Endometrial microvascular endothelial cells (primary cell): Measurements from ENCODE around the gene AGXT. TPM values are rescaled to one million over a fixed set of nuclear protein-coding genes. Genes with fewer than 3 reads are reported as not detected.

ENCODE experiments used
- in situ Hi-C: cut with HindIII; loops from 2 replicates; pipeline ENCODE4 v1.10.0; 2017; ENCODE audit warnings: low sequenced_read_pairs, low pct_unique_long_range_greater_than_20kb; ENCODE audit errors: inconsistent ontology term
- total RNA-seq: library from RNA; depleted of rRNA; stranded (reverse); fragments of >200 nt; gene quantifications from one replicate; pipeline ENCODE4 v1.2.3, GENCODE V29; 2015; ENCODE audit errors: inconsistent ontology term

Gene AGXT
- not detected for total RNA-seq

DNA sequence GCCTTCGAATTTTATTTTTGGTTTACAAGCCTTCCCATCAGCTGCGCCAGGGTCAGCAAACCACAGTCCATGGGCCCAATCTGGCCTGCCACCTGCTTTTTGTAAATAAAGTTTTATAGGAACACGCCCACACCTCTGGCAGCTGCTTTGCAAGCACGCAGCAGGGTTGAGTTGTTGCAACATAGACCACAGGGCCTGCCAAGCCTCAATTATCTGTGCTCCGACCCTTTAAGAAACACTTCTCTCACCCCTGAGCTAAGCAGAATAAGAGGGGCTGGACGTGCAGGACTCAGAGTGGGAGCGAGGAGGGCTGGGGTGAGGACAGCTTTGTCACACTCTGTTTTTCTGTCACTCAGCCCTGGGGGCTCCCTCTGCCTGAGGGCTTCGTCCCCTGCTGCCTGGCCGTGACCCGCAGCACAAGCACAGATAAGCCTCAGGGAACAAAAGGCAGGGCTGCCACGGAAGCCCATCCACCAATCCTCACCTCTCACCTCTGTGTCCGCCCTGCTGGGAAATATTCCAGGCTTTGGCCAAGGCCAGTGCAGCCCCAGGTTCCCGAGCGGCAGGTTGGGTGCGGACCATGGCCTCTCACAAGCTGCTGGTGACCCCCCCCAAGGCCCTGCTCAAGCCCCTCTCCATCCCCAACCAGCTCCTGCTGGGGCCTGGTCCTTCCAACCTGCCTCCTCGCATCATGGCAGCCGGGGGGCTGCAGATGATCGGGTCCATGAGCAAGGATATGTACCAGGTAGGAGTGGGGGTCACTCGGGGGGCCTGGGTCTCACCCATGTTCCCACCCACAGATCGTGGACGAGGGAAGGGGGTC lies at the start of gene AGXT:
TSS of gene AGXT (plus strand) at position 539 of the 823 bp plus-strand sequence. CDS start at position 581, 42 bp downstream.
- in situ Hi-C loops, result no loop called here

DNA sequence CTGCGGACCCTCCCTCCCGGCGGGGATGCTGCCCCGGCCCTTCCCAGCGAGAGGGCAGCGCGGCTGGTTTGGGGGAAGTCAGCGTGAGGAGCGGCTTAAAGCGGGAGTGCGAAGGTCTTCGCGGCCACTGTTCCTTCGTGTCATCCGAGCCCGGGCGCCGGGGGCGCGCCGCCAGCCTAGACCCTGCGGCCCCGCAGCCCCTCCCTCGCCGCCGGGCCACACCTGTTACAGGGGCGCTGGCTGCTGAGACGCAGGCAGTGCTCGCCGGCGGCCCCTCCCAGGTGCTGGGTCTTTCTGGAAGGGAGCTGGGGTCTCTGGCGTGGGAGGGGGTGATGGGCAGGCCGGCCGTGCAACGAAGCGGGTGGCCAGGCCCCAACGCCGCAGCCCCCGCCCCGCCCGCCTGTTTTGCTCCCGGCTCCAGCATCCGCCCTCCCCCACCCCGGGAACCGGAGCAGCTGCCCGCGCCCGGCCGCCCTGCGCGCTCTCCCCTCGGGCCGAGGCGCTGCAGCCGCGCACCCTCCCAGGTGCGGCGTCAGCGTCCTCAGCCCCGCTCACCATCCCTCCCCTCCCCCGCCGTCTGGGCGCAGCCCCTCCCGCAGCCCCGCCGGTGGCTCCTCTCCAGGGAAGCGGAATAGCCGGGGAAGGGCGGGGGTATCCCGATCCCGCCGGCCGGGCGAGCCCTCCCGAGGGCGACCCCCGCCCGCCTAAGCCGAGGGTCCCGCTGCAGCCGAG lies 49.3 kb upstream of the AGXT start:
- in situ Hi-C loops, result no loop called here

DNA sequence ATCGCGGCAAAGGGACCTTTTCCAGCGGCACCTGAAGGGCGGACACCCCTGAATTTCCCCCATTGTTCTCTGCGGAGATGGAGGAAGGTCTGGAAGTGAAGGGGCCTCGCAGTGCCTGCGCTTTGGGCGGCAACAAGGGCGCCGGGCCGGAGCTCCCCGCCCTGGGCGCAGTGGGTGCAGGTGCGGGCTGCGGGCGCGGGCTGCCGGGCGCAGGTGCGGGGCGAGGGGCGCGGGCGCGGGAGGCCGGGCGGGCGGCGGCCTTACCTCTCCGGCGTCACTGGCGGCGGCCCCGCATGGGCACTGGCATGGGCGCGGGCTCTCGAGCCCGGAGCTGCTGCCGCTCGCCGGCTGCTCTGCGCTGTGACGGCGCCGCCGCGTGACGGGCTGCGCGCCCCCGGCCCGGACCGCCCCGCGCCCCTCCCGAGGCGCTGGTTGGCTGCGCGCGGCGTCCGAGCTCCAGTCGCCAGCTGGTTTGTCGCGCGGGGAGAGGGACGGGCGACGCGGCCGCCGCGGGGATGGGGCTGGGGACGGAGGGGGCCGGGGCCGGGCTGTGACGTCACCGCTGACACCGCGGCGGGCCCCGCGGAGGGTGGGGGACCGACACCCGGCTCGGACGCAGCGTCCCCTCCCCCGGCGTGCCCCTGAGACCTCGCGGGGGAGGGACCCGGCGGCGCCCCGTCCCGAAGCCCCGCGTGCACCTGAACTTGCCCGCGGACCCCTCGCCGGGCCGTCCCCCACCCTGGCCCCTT lies 48.6 kb upstream of the AGXT start, which contains the start of gene KIF1A:
TSS of gene KIF1A (minus strand) at position 362 of the 749 bp plus-strand sequence. CDS start 22,467 bp downstream, outside the sequence.
- in situ Hi-C loops, result no loop called here

DNA sequence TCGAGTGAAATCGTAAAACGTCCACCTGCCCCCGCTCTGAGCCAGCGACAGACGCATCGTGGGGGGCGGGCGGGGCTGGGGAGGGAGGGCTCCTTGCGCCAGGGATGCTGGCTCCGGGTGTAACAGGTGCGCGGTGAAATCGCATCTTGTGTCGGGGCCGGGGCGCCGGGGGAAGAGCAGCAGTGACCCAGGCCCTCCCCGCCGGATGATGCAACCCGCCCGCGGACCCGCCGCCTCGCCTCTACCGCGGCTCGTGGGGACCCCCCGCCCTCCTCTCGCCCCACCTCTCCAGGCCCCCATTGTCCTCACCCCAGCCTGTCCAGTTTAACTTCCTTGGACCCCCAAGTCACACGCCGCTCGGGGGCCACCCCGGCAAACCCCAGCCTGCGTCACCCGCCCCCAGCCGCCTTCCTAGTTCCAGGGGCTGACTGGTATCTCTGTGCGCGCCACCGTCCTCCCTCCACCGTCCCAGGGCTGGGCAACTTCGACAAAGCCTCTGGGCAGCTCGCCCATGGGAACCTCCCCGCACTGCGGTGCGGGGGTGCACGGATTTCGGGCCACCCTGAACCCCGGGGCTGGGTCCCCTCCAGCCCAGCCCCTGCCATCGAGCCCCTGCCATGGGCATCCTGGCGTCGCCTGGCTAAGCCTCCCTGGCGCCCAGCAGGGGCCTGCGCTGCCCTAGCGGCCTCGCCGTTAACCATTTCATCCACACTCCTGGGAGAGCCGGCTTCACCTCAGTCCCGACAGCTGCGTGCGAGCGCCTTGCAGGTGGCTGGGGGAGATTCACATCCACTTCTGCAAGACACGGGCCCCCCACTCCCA lies 47.8 kb upstream of the AGXT start:
- in situ Hi-C loops, result no loop called here

DNA sequence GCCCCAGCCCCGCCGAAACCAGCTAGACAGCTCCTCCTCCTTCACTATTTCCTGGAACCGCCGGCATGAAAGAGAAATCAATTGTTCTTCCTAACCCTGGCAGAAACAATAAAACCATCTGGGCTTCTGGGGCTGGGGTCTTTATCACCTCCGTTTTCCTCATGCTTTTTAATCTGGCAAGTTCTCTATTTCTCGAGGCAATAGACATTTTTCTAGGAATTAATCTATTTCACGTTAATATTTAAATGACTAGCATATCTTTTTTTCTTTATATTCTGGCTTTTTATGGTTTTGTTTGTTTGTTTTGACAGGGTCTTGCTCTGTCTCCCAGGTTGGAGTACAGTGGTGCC lies 47.2 kb upstream of the AGXT start:
- in situ Hi-C loops, result no loop called here

DNA sequence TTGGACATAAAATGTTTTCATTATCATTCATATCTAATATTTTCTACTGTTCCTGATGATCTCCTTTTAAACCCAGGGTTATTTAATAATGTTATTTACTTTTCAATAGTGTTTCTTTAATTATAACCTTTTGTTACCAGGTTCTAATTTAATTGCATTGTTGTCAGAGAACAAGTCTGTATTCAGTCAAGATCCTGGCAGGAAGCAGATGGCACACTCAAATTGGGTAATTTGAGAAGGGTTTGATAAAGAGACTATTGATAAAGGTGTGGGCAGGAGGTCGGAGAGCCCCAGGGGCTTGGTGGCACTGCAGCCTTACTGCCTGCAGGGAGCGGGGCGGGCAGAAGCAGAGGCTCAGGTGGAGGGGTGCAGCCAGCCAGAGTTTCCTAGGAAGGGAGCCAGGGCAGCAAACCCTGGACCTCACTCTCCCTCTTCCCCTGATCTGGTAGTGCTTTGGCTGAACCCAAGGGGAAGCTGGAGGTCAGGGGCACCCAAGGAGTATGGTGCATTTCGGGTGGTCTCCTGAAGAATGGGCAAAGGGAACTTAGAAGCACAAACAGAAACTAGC lies 46.3 kb upstream of the AGXT start:
- in situ Hi-C loops, result no loop called here

DNA sequence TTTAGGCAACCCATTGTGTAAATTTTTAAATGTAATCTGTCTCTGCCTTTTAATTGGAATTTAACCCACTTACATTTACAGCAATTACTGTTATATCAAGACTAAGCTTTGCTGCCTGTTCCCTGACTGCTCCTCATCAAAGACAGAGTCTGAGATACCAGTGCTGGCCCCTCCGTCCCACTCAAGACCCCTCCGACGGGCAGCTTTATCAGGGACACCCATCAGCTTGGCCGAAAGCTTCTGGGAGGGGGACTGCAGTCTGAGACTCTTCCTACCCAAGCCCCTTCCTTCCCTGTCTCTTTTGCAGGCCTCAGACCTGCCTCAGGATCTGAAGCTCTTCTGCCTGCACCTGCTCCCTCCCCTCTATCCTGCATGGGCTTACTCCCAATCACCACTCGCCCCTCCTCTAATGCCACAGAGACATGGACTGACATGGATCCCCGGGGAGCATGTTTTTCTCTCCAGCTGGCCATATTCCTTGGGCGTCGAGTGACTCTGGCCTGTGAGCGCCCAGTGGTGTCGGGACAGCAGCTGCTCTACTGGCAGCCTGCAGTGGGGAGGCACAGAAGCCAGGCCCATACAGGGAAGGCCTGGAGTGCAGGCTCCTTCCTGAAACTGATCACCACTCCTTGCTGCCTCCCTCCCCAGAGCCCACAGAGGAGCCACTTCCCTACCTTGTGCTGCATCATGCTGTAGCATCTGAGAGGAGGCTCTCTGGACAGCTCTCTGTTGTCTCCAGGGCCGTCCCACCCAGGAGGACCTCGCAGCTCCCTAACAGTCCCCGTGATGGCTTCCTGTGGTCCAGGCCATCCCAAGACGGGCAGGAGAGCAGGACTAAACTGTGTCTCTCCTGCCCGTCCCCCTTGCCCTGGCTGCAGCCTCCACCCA lies 44.9 kb upstream of the AGXT start:
- in situ Hi-C loops, result no loop called here

DNA sequence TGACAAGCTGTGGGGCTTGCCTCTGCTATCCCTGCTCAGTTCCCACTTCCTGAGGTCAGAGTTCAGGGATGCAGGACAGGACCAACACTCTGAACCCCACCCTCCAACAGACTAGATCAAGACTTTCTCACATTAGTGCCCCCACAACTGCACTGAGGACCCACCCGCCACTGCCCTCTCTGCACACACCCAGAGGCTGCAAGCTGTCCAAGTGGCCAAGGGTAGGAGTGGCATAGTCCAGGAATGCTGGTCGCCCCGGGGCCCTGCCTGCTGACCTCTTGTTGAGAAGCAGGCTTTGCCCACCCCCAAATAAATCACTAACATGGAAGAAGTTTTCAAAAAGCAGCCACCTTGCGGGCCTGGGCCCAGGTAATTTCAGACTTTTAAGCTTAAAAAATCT lies 43.1 kb upstream of the AGXT start:
- in situ Hi-C loops, result no loop called here

DNA sequence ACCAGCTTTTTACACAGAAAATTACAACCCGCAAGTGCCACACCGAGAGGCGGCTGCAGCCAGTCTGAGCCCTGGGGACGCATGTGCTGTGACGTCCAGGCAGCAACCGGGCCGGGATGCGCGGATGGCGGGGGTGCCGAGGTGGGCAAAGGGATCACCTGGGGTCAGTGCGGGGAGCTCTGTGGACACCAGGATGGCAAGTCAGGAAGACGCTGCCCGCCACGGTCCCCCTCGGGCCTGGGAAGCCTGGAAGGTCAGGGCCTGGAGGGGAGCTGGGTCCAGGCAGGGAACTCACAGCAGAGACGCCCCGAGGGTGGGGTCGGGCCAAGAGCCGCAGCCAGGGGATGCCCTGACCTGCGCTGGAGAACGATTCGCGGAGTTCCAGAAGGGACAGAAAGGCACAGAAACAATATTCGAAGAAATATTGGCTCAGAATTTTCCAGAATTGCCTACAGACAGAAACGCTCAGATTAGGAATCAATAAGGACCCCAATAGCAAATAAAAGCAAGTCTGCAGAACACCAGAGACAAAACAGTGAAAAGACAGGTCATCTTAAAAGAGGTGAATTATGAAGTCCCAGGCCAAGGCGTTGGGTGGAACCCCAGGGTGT lies 36.9 kb upstream of the AGXT start:
- in situ Hi-C loops, result no loop called here

DNA sequence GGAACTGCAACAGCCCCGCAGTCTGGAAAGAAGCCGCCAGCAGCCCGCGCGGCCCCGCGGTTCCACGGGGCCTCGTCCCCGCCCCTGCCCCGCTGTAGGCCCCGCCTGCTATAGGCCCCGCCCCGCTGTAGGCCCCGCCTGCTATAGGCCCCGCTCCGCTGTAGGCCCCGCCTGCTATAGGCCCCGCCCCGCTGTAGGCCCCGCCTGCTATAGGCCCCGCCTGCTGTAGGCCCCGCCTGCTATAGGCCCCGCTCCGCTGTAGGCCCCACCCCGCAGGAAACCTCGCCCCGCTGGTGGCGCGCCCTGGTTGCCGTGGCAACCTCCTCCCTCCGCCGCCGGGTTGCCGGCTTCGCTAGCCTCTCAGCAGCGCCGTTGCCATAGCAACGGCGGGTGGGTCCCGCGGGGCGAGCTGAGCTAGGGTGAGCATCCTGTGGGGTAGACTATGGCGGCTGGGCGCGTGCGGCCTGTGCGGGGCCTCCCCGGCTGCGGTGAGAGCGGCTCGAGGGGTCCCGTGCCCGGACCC lies 36.4 kb upstream of the AGXT start:
- in situ Hi-C loops, result no loop called here

DNA sequence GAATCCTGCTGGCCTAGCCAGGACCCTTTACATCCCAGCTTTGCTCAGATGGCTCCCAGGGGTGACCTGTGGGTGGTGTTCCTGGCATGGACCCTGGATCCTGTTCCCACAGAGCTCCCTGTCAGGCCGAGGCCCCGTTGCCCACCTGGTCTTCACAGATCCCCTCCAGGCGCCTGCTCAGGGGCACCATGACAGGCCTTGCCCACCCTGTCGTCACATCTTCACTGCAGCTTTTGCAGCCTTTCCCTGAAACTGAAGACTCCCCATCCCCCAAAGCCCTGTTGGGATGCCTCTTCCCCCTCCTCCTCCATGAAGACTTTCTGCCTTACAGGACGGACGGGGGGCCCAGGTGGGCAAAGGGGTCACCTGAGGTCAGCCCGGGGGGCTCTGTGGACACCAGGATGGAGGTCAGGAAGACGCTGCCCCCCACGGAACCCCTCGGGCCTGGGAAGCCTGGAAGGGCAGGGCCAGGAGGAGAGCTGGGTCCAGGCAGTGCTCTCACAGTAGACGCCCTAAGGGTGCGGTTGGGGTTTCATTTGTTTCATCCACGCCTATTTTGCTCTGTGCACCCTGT lies 35.6 kb upstream of the AGXT start:
- in situ Hi-C loops, result no loop called here

DNA sequence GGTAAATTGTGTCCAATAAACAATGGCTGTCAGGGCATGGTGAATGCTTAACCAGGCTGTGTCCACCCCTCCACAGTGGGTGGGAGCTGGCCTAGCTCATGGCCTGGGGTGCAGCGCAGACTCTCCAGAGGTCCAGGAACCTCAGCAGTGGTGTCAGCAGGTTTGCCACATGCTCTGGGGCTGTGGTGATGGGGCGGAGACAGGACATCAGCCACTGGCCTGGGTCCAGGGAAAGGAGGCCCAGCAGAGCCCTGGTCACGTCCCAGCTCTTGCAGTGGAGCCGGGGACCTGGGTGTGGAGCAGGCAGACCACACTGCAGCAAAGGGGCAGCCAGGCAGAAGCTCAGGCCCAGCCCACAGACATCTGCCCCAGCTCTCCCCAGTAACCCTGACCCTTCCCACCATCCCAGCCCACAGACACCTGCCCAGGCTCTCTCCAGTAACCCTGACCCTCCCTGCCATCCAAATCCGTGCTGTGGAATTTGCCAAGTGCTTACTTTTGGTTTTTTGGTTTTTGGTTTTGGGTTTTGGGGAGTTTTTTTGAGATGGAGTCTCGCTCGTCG lies 34.8 kb upstream of the AGXT start:
- in situ Hi-C loops, result no loop called here

DNA sequence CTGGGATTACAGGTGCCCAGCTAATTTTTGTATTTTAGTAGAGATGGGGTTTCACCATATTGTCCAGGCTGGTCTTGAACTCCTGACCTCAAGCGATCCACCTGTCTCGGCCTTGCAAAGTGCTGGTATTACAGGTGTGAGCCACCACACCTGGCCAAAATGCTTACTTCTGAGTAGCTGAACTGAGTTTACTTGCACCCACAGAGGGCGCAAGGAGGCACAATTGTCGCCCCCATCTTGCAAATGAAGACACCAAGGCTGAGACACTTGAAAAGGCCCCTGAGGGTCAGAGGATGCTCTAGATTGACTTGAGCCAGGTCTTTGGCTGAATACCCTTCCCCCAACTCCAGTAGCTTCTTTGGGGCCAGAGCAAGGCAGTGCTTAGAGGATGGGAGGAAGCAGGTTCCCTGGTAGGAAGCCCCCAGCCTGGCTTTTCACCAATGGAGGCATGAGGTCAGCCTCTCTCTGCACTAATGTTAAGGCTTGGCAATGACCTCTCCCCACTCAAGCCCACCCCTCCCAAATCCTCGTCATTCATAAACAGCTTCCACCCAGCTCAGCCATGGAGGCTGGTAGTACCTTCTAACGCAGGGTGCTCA lies 34.1 kb upstream of the AGXT start:
- in situ Hi-C loops, result no loop called here

DNA sequence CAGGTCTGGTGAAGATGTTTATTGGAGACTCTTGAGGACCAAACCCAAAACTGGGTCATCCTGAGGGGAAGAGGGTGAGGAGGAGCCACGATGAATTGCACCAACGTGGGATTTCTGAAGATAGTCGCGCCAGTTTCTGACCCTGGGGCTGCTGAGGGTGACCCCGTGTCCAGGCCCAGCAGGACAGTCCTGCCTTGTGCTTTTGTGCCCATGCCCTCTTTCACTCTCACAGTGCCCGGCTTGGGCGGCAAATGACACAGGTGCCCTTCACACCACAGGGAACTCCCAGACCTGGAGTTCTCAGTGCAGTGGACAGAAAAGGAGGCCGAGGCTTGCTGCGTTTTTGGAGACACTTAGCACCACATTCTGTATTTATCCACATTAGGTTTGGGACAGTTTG lies 33.1 kb upstream of the AGXT start:
- in situ Hi-C loops, result no loop called here

DNA sequence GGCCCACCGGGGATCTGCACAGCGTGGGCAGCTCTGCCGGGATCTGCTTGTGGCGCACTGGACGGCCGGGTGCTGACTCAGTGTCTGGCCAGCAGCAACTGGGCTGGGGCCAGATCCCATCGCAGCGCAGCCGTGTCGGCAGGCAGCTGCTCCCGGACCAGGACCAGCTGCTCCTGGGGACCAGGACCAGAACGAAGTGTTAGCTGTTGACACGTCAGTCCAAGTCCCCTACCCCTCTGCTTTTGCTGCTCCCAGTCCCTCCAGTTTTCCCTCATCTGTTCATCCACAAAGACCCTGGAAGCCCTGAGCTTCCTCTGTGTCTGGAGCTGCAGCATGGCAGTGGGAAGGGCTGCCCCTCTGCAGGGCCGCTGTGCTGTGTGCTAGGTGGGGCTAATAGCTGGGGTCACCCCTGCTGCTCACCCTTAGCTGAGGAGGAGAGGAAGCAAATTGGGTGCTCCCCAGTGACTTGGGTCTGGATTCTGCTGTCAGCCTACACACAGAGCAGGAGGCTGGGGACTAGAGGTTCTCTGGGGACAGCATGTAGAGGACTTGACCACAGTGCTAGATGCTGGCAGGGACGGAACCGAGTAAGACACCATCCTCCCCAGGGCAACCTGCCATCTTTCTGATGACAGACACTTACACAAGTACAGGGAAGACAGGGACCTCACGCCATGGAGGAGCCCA lies 31.7 kb upstream of the AGXT start:
- in situ Hi-C loops, result no loop called here
